H1 (cell line): ENCODE measurements around the gene ZNF654. TPM values are rescaled to one million over a fixed set of nuclear protein-coding genes. Genes with fewer than 3 reads are reported as not detected.

Experiments used
- CTCF ChIP-seq, 3 experiments: IDR thresholded peaks; 1 replicate in 2 of 3; 2 replicates in 1 of 3; pipeline versions ENCODE4 v1.5.1 to v1.6.1; 2011; ENCODE audit warnings: low read length in 3 of 3, mild to moderate bottlenecking in 3 of 3, inconsistent platforms in 2 of 3, low read depth in 1 of 3, moderate library complexity in 1 of 3; ENCODE audit not compliant: insufficient read depth in 1 of 3; ENCODE audit errors: control extremely low read depth in 1 of 3
- NRF1 ChIP-seq: IDR thresholded peaks from 2 replicates; pipeline ENCODE4 v1.6.1; 2011; ENCODE audit warnings: mild to moderate bottlenecking, low read depth, low read length, improper control_type of control experiment
- polyA plus RNA-seq, 7 experiments: library from polyadenylated mRNA; depleted of rRNA in 3 of 7; stranded (reverse) in 5 of 7; unstranded in 2 of 7; fragments of >200 nt in 5 of 7; fragments of 200-250 nt in 2 of 7; gene quantifications; 1 replicate in 5 of 7; 2 replicates in 1 of 7; 4 replicates in 1 of 7; pipeline versions ENCODE4 v1.2.1 to v1.2.3, GENCODE V29; 2011 to 2013; ENCODE audit warnings: missing spikeins in 2 of 7, mixed read lengths in 2 of 7
- total RNA-seq: library from RNA; stranded (reverse); fragmentation: NEBNext Ultra II Directional; extraction: Animal tissue kit (Norgen Biotek cat#: 25700); gene quantifications from 2 replicates; pipeline ENCODE4 v1.2.1, GENCODE V29; 2021

The ZNF654 gene
- total and polyA plus RNA-seq, 2 of the 8 experiments (the other 6 are each of a cell fraction or from before 2014, with no cell fraction given): 0.47 to 5.3 TPM

DNA sequence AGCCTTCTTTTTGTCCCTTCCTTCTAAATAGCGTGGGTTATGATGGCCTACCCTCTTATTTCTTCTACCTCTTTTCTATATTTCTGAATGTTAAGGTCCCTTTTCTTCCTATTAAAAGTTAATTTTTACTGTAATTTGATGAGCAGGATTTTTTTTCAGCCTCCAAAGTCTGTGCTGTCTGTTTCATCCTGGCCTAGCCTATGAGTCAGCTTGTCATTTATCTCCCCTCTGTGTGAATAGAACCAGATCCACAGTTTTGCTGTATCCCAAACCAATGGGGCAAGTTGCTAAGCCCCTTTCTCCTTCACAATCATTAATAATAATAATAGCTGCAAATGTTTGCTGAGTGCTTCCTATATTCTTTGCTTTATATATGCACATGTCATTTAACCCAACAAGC lies 72.6 kb downstream of the ZNF654 start (continued):
- TF ChIP-seq NRF1: no peak
- no peak for TF ChIP-seq CTCF (IDR thresholded peaks at IDR 0.05; ENCODE audit: control extremely low read depth in 1 of 3, insufficient read depth in 1 of 3, low read depth in 1 of 3, low read length in 3 of 3)
